HEK293 (cell line): Measurements from ENCODE around the gene DUSP14.

Experiments
- AEBP2 ChIP-seq: fragments of 450-650 bp; formaldehyde crosslinking; IDR thresholded peaks from 2 replicates; pipeline ENCODE4 v1.5.1; 2016; ENCODE audit warnings: missing biosample characterization, missing genetic modification characterization, borderline replicate concordance
- BCL11B ChIP-seq: fragments of 450-650 bp; formaldehyde crosslinking; IDR thresholded peaks from 2 replicates; pipeline ENCODE4 v1.5.1; 2016; ENCODE audit warnings: low read depth, missing biosample characterization, missing genetic modification characterization
- BCL6B ChIP-seq: fragments of 450-650 bp; formaldehyde crosslinking; IDR thresholded peaks from 2 replicates; pipeline ENCODE4 v1.5.1; 2017; ENCODE audit warnings: missing biosample characterization, missing genetic modification characterization
- CTCF ChIP-seq: fragments of 450-650 bp; formaldehyde crosslinking; IDR thresholded peaks from 2 replicates; pipeline ENCODE4 v1.5.1; 2016; ENCODE audit warnings: missing biosample characterization, missing genetic modification characterization
- HOXD13 ChIP-seq: sonication (generic); formaldehyde crosslinking; IDR thresholded peaks from 2 replicates; pipeline ENCODE4 v1.8.0; 2022; ENCODE audit warnings: missing genetic modification reagents, borderline replicate concordance
- KLF8 ChIP-seq: fragments of 450-650 bp; formaldehyde crosslinking; IDR thresholded peaks from 2 replicates; pipeline ENCODE4 v1.5.1; 2016; ENCODE audit warnings: missing biosample characterization, missing genetic modification characterization
- MYNN ChIP-seq: fragments of 450-650 bp; formaldehyde crosslinking; IDR thresholded peaks from 2 replicates; pipeline ENCODE4 v1.5.1; 2016; ENCODE audit warnings: missing biosample characterization, missing genetic modification characterization, borderline replicate concordance
- OSR2 ChIP-seq: fragments of 450-650 bp; formaldehyde crosslinking; IDR thresholded peaks from 2 replicates; pipeline ENCODE4 v1.5.1; 2016; ENCODE audit warnings: missing biosample characterization, missing genetic modification characterization
- PRDM4 ChIP-seq: fragments of 450-650 bp; formaldehyde crosslinking; IDR thresholded peaks from 2 replicates; pipeline ENCODE4 v1.5.1; 2017; ENCODE audit warnings: missing biosample characterization, missing genetic modification characterization
- SP3 ChIP-seq: fragments of 450-650 bp; formaldehyde crosslinking; IDR thresholded peaks from 2 replicates; pipeline ENCODE4 v1.5.1; 2016; ENCODE audit warnings: missing biosample characterization, missing genetic modification characterization
- WT1 ChIP-seq: fragments of 450-650 bp; formaldehyde crosslinking; IDR thresholded peaks from 2 replicates; pipeline ENCODE4 v1.5.1; 2016; ENCODE audit warnings: missing biosample characterization, missing genetic modification characterization
- YY2 ChIP-seq: fragments of 450-650 bp; formaldehyde crosslinking; IDR thresholded peaks from 2 replicates; pipeline ENCODE4 v1.5.1; 2016; ENCODE audit warnings: missing biosample characterization, missing genetic modification characterization
- ZBTB21 ChIP-seq: fragments of 450-650 bp; formaldehyde crosslinking; IDR thresholded peaks from 2 replicates; pipeline ENCODE4 v1.5.1; 2017; ENCODE audit warnings: missing biosample characterization, missing genetic modification characterization
- ZBTB48 ChIP-seq: fragments of 450-650 bp; formaldehyde crosslinking; IDR thresholded peaks from 2 replicates; pipeline ENCODE4 v1.5.1; 2016; ENCODE audit warnings: missing biosample characterization, missing genetic modification characterization
- ZNF19 ChIP-seq: fragments of 450-650 bp; formaldehyde crosslinking; IDR thresholded peaks from 2 replicates; pipeline ENCODE4; 2016; ENCODE audit warnings: missing biosample characterization, missing genetic modification characterization, low read depth
- ZNF24 ChIP-seq: fragments of 450-650 bp; formaldehyde crosslinking; IDR thresholded peaks from 2 replicates; pipeline ENCODE4 v1.5.1; 2016; ENCODE audit warnings: missing biosample characterization, missing genetic modification characterization
- ZNF350 ChIP-seq: fragments of 450-650 bp; formaldehyde crosslinking; IDR thresholded peaks from 2 replicates; pipeline ENCODE4 v1.5.0; 2017; ENCODE audit warnings: missing biosample characterization, mild to moderate bottlenecking, missing genetic modification characterization
- ZNF426 ChIP-seq: fragments of 450-650 bp; formaldehyde crosslinking; IDR thresholded peaks from 2 replicates; pipeline ENCODE4 v1.5.1; 2017; ENCODE audit warnings: missing biosample characterization, missing genetic modification characterization, mild to moderate bottlenecking, inconsistent platforms, moderate library complexity
- ZNF513 ChIP-seq: fragments of 450-650 bp; IDR thresholded peaks from 2 replicates; pipeline ENCODE4 v1.5.1; 2018; ENCODE audit warnings: missing biosample characterization, missing genetic modification characterization
- ZNF521 ChIP-seq: fragments of 450-650 bp; formaldehyde crosslinking; IDR thresholded peaks from 2 replicates; pipeline ENCODE4 v1.5.1; 2017; ENCODE audit warnings: missing biosample characterization, mild to moderate bottlenecking, missing genetic modification characterization
- ZNF558 ChIP-seq: fragments of 450-650 bp; formaldehyde crosslinking; IDR thresholded peaks from 2 replicates; pipeline ENCODE4 v1.5.1; 2016; ENCODE audit warnings: missing biosample characterization, missing genetic modification characterization
- ZNF792 ChIP-seq: fragments of 450-650 bp; formaldehyde crosslinking; IDR thresholded peaks from 2 replicates; pipeline ENCODE4 v1.5.1; 2016; ENCODE audit warnings: missing biosample characterization, missing genetic modification characterization
- ZNF837 ChIP-seq: fragments of 450-650 bp; formaldehyde crosslinking; IDR thresholded peaks from 2 replicates; pipeline ENCODE4 v1.5.1; 2016; ENCODE audit warnings: missing biosample characterization, missing genetic modification characterization
- ZSCAN4 ChIP-seq: fragments of 450-650 bp; formaldehyde crosslinking; IDR thresholded peaks from 2 replicates; pipeline ENCODE4 v1.5.1; 2017; ENCODE audit warnings: missing biosample characterization, missing genetic modification characterization
- TF ChIP-seq, protein P1 (sequence below): fragments of 450-650 bp; formaldehyde crosslinking; IDR thresholded peaks from 2 replicates; pipeline ENCODE4 v1.5.1; 2016; ENCODE audit warnings: missing biosample characterization, missing genetic modification characterization
- TF ChIP-seq, protein P2 (sequence below): fragments of 450-650 bp; formaldehyde crosslinking; IDR thresholded peaks from 2 replicates; pipeline ENCODE4 v1.5.1; 2017; ENCODE audit warnings: missing biosample characterization, mild to moderate bottlenecking, missing genetic modification characterization, moderate library complexity

DUSP14 gene

DNA sequence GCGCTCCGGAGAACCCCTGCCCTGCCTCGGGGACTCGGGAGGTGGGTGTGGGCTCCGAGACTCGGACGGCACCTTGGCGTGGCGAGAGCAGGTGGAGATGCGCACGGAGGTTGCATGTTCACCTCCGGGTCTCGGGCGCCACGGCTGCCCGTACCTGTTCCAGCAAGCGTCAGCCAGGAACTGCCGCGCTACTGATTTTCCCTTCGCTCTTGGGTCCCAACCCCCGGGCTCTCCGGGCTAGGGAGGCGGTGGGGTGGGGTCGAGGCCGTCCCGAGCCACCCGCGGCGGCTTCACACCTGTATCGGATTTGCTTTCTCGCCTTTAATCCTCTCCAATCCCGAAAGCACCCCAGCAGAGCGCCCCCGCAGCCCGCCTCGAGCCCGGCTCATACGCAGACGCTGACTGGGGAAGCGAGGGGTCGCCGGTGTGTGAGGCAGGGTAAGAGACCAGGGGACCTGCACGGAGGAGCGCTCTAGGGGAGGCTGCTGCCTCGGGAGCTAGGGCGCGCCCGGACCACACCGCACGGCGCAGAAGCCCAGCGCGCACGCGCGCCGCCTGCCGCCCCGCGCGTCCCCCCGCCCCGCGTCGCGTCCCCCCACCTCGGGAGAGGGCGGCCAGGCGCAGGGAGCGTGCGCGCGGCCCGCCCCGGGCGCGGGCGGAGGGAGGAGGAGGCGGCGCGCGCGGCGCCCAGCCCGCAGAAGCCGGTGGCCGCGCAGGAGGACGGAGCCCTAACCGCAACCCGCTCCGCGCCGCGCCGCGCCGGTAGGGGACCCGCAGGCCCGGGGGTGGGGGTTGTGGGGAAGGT lies at the start of gene DUSP14 (continued):
- TF ChIP-seq ZNF24 (no peak), ZNF19 (tag by site-specific recombination) (no peak), BCL11B (no peak), ZNF837 (no peak), ZNF558 (no peak), MYNN (no peak), ZBTB48 (peak; percentile 83; the same call in 1 of the 2 replicates), ZNF513 (tag by site-specific recombination) (no peak), ZSCAN4 (tag by site-specific recombination) (no peak), ZNF350 (tag by site-specific recombination) (no peak), WT1 (tag by site-specific recombination) (peak; percentile 33; the same call in 1 of the 2 replicates), SP3 (no peak; the same call in 1 of the 2 replicates), KLF8 (peak; percentile 82), ZBTB21 (tag by site-specific recombination) (no peak), OSR2 (tag by site-specific recombination) (no peak; the same call in 1 of the 2 replicates), BCL6B (no peak), YY2 (tag by site-specific recombination) (no peak), HOXD13 (CRISPR knock-in tag) (no peak), ZNF521 (no peak), AEBP2 (no peak), CTCF (tag by site-specific recombination) (peak; percentile 92), PRDM4 (tag by site-specific recombination) (no peak), ZNF426 (tag by site-specific recombination) (no peak), ZNF792 (no peak)
- TF ChIP-seq, protein P1, sequence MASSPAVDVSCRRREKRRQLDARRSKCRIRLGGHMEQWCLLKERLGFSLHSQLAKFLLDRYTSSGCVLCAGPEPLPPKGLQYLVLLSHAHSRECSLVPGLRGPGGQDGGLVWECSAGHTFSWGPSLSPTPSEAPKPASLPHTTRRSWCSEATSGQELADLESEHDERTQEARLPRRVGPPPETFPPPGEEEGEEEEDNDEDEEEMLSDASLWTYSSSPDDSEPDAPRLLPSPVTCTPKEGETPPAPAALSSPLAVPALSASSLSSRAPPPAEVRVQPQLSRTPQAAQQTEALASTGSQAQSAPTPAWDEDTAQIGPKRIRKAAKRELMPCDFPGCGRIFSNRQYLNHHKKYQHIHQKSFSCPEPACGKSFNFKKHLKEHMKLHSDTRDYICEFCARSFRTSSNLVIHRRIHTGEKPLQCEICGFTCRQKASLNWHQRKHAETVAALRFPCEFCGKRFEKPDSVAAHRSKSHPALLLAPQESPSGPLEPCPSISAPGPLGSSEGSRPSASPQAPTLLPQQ, result no peak
- TF ChIP-seq, protein P2, sequence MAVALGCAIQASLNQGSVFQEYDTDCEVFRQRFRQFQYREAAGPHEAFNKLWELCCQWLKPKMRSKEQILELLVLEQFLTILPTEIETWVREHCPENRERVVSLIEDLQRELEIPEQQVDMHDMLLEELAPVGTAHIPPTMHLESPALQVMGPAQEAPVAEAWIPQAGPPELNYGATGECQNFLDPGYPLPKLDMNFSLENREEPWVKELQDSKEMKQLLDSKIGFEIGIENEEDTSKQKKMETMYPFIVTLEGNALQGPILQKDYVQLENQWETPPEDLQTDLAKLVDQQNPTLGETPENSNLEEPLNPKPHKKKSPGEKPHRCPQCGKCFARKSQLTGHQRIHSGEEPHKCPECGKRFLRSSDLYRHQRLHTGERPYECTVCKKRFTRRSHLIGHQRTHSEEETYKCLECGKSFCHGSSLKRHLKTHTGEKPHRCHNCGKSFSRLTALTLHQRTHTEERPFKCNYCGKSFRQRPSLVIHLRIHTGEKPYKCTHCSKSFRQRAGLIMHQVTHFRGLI, result 0 out of 2 replicates have a peak, but pooled peaks have one; percentile 25
